GM12878 (cell line): Measurements from ENCODE around the gene LMO3.

ENCODE experiments used
- EP300 ChIP-seq, 2 experiments: fragments of 150-350 bp in 1 of 2; IDR thresholded peaks; 2 replicates each; pipeline ENCODE4 v1.6.1; 2011 to 2012; ENCODE audit warnings: low read depth in 2 of 2, low read length in 2 of 2, borderline replicate concordance in 1 of 2, improper control_type of control experiment in 1 of 2, inconsistent platforms in 1 of 2; ENCODE audit not compliant: control insufficient read depth in 1 of 2
- EZH2 ChIP-seq: IDR thresholded peaks from 2 replicates; pipeline ENCODE4 v1.6.1; 2012; ENCODE audit warnings: low read depth, mild to moderate bottlenecking, control low read depth, inconsistent platforms, low read length, borderline replicate concordance; ENCODE audit not compliant: control insufficient read depth
- NBN ChIP-seq: fragments of 450-650 bp; IDR thresholded peaks from 2 replicates; pipeline ENCODE4 v1.6.1; 2016
- POLR2A ChIP-seq: IDR thresholded peaks from 2 replicates; pipeline ENCODE4 v1.6.1; 2011; ENCODE audit warnings: low read depth, mild to moderate bottlenecking, low read length
- POLR2AphosphoS5 ChIP-seq: IDR thresholded peaks from 2 replicates; pipeline ENCODE4 v1.6.1; 2011; ENCODE audit warnings: mild to moderate bottlenecking, low read length, inconsistent platforms
- RAD21 ChIP-seq: IDR thresholded peaks from 2 replicates; pipeline ENCODE4 v1.6.1; 2011; ENCODE audit warnings: mild to moderate bottlenecking, low read depth, low read length, moderate library complexity; ENCODE audit not compliant: insufficient read depth
- RELA ChIP-seq: fragments of 450-650 bp; IDR thresholded peaks from 2 replicates; pipeline ENCODE4 v1.8.0; 2014; ENCODE audit warnings: borderline replicate concordance; ENCODE audit not compliant: partially characterized antibody
- SRF ChIP-seq, 2 experiments: IDR thresholded peaks; 2 replicates each; pipeline ENCODE4 v1.6.1; 2011; ENCODE audit warnings: low read depth in 2 of 2, low read length in 2 of 2, mild to moderate bottlenecking in 1 of 2, moderate library complexity in 1 of 2
- TAF1 ChIP-seq: IDR thresholded peaks from 2 replicates; pipeline ENCODE4 v1.6.1; 2011; ENCODE audit warnings: mild to moderate bottlenecking, low read depth, low read length, borderline replicate concordance
- ZSCAN29 ChIP-seq: fragments of 450-650 bp; IDR thresholded peaks from 2 replicates; pipeline ENCODE4 v1.6.1; 2017; ENCODE audit warnings: mild to moderate bottlenecking, moderate library complexity
- TF ChIP-seq, protein P1 (sequence below), 3 experiments: IDR thresholded peaks in 2 of 3; conservative IDR thresholded peaks in 1 of 3; 2 replicates each; pipeline ENCODE4 v1.5.1; 2011; ENCODE audit warnings: low read depth in 3 of 3, low read length in 3 of 3, mild to moderate bottlenecking in 3 of 3, control low read depth in 2 of 3, moderate library complexity in 2 of 3, inconsistent platforms in 1 of 3, mixed read lengths in 1 of 3; ENCODE audit not compliant: control insufficient read depth in 2 of 3, insufficient read depth in 1 of 3; ENCODE audit errors: extremely low read depth in 1 of 3

DNA sequence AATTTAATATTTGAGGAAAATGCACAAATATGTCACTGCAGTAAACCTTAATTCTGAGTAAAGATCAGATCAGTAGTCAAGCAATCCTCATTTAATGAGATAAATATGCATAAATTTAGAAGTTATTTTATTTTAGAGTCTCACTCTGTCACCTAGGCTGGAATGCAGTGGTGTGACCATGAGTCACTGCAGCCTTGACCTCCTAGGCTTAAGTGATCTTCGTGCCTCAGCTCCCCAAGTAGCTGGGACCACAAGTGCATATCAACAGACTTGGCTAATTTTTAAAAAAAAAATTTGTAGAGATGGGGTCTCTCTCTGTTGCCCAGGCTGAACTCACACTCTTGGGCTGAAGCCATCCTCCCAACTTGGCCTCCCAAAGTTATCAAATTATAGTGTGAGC is 41.3 kb downstream of the LMO3 start:
- no peak for TF ChIP-seq EZH2
- no peak for TF ChIP-seq EP300 (IDR thresholded peaks at IDR 0.05; ENCODE audit: borderline replicate concordance in 1 of 2, control insufficient read depth in 1 of 2, low read depth in 2 of 2, low read length in 2 of 2)
- TF ChIP-seq POLR2AphosphoS5 = no peak
- TF ChIP-seq, protein P1, sequence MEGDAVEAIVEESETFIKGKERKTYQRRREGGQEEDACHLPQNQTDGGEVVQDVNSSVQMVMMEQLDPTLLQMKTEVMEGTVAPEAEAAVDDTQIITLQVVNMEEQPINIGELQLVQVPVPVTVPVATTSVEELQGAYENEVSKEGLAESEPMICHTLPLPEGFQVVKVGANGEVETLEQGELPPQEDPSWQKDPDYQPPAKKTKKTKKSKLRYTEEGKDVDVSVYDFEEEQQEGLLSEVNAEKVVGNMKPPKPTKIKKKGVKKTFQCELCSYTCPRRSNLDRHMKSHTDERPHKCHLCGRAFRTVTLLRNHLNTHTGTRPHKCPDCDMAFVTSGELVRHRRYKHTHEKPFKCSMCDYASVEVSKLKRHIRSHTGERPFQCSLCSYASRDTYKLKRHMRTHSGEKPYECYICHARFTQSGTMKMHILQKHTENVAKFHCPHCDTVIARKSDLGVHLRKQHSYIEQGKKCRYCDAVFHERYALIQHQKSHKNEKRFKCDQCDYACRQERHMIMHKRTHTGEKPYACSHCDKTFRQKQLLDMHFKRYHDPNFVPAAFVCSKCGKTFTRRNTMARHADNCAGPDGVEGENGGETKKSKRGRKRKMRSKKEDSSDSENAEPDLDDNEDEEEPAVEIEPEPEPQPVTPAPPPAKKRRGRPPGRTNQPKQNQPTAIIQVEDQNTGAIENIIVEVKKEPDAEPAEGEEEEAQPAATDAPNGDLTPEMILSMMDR (IDR thresholded peaks at IDR 0.05 in 2 of 3, conservative IDR thresholded peaks at IDR 0.05 in 1 of 3; ENCODE audit: control insufficient read depth in 2 of 3, extremely low read depth in 1 of 3, insufficient read depth in 1 of 3, low read depth in 3 of 3, low read length in 3 of 3) = no peak
- TF ChIP-seq SRF (IDR thresholded peaks at IDR 0.05; ENCODE audit: low read depth in 2 of 2, low read length in 2 of 2) = no peak
- no peak for TF ChIP-seq POLR2A
- no peak for TF ChIP-seq RELA
- TF ChIP-seq ZSCAN29 = no peak
- no peak for TF ChIP-seq TAF1
- TF ChIP-seq RAD21 = no peak
- no peak for TF ChIP-seq NBN
